Liver (tissue), 9 donors: ENCODE results near the gene CDH4. TPM values are rescaled to one million over a fixed set of nuclear protein-coding genes. Genes with fewer than 3 reads are reported as not detected.

Experiments
- DNase-seq: peaks from one replicate; pipeline ENCODE4 v3.0.0-alpha.2; 2017; ENCODE audit warnings: low spot score
- H3K27ac ChIP-seq, 2 donors: one replicate each; pipeline ENCODE4 v1.7.0; 2013; ENCODE audit warnings: inconsistent platforms in 2 of 2, low read length in 2 of 2, control low read depth in 1 of 2, low read depth in 1 of 2, mild to moderate bottlenecking in 1 of 2
- H3K27me3 ChIP-seq, 4 donors: one replicate each; pipeline versions ENCODE4 v1.6.1 to v1.7.0; 2013; ENCODE audit warnings: low read length in 3 of 4, inconsistent platforms in 1 of 4, mild to moderate bottlenecking in 1 of 4, moderate library complexity in 1 of 4; ENCODE audit not compliant: control insufficient read depth in 4 of 4, insufficient read depth in 4 of 4
- H3K36me3 ChIP-seq, 4 donors: one replicate each; pipeline versions ENCODE4 v1.6.1 to v1.7.0; 2013; ENCODE audit warnings: low read length in 3 of 4, mild to moderate bottlenecking in 3 of 4, low read depth in 1 of 4, moderate library complexity in 1 of 4; ENCODE audit not compliant: control insufficient read depth in 4 of 4, insufficient read depth in 3 of 4
- H3K4me1 ChIP-seq, 4 donors: one replicate each; pipeline versions ENCODE4 v1.6.1 to v1.7.0; 2013; ENCODE audit warnings: low read length in 3 of 4, mild to moderate bottlenecking in 3 of 4, moderate library complexity in 1 of 4; ENCODE audit not compliant: control insufficient read depth in 4 of 4, insufficient read depth in 4 of 4
- H3K4me3 ChIP-seq, 3 donors: one replicate each; pipeline versions ENCODE4 v1.6.1 to v1.7.0; 2013; ENCODE audit warnings: low read length in 3 of 3, control low read depth in 1 of 3, low read depth in 1 of 3, mild to moderate bottlenecking in 1 of 3
- H3K9ac ChIP-seq, 2 donors: one replicate each; pipeline ENCODE4 v1.7.0; 2013; ENCODE audit warnings: low read length in 2 of 2, mild to moderate bottlenecking in 2 of 2, moderate library complexity in 2 of 2, control low read depth in 1 of 2, low read depth in 1 of 2
- H3K9me3 ChIP-seq, 4 donors: one replicate each; pipeline versions ENCODE4 v1.6.1 to v1.7.0; 2013; ENCODE audit warnings: low read length in 3 of 4; ENCODE audit not compliant: control insufficient read depth in 4 of 4
- ATF3 ChIP-seq: IDR thresholded peaks from 2 replicates; pipeline ENCODE4 v1.6.1; 2016; ENCODE audit warnings: antibody characterized with exemption
- CTCF ChIP-seq: fragments of 150-350 bp; IDR thresholded peaks from 2 replicates; pipeline ENCODE4 v1.5.1; 2017; ENCODE audit warnings: improper control_type of control experiment, low read depth, low read length; ENCODE audit not compliant: missing input control
- EGR1 ChIP-seq, 2 donors: IDR thresholded peaks; 2 replicates each; pipeline ENCODE4 v1.6.1; 2016 to 2018; ENCODE audit warnings: antibody characterized with exemption in 2 of 2, low read depth in 2 of 2
- FOXA1 ChIP-seq: IDR thresholded peaks from 2 replicates; pipeline ENCODE4 v1.6.1; 2016; ENCODE audit warnings: antibody characterized with exemption
- FOXA2 ChIP-seq: IDR thresholded peaks from 2 replicates; pipeline ENCODE4 v1.6.1; 2016; ENCODE audit warnings: antibody characterized with exemption
- GABPA ChIP-seq, 2 donors: IDR thresholded peaks in 1 of 2; conservative IDR thresholded peaks in 1 of 2; 2 replicates each; pipeline ENCODE4 v1.6.1; 2016; ENCODE audit warnings: antibody characterized with exemption in 2 of 2, mild to moderate bottlenecking in 1 of 2, moderate library complexity in 1 of 2
- HNF4A ChIP-seq, 2 donors: conservative IDR thresholded peaks; 2 replicates each; pipeline ENCODE4 v1.6.1; 2016; ENCODE audit warnings: antibody characterized with exemption in 2 of 2, mild to moderate bottlenecking in 2 of 2
- HNF4G ChIP-seq: IDR thresholded peaks from 2 replicates; pipeline ENCODE4 v1.6.1; 2016; ENCODE audit warnings: antibody characterized with exemption
- JUND ChIP-seq, 2 donors: IDR thresholded peaks; 2 replicates each; pipeline ENCODE4 v1.6.1; 2016; ENCODE audit warnings: antibody characterized with exemption in 2 of 2
- MAX ChIP-seq: IDR thresholded peaks from 2 replicates; pipeline ENCODE4 v1.6.1; 2016; ENCODE audit warnings: antibody characterized with exemption
- NR2F2 ChIP-seq: IDR thresholded peaks from 2 replicates; pipeline ENCODE4 v1.6.1; 2016; ENCODE audit warnings: antibody characterized with exemption
- RAD21 ChIP-seq, 2 donors: IDR thresholded peaks; 2 replicates each; pipeline ENCODE4 v1.6.1; 2016; ENCODE audit warnings: antibody characterized with exemption in 2 of 2, mild to moderate bottlenecking in 2 of 2
- REST ChIP-seq: IDR thresholded peaks from 2 replicates; pipeline ENCODE4 v1.6.1; 2016; ENCODE audit warnings: antibody characterized with exemption, mild to moderate bottlenecking
- RXRA ChIP-seq, 2 donors: IDR thresholded peaks; 2 replicates each; pipeline ENCODE4 v1.6.1; 2017 to 2018; ENCODE audit warnings: antibody characterized with exemption in 2 of 2, mild to moderate bottlenecking in 1 of 2
- TAF1 ChIP-seq: conservative IDR thresholded peaks from 2 replicates; pipeline ENCODE4 v1.6.1; 2016; ENCODE audit warnings: antibody characterized with exemption, mild to moderate bottlenecking
- YY1 ChIP-seq: IDR thresholded peaks from 2 replicates; pipeline ENCODE4 v1.6.1; 2016; ENCODE audit warnings: antibody characterized with exemption, mild to moderate bottlenecking
- ZBTB33 ChIP-seq: IDR thresholded peaks from 2 replicates; pipeline ENCODE4 v1.6.1; 2016; ENCODE audit warnings: antibody characterized with exemption
- WGBS: extraction: QIAGEN DNeasy Blood & Tissue Kit; methylation state at CpG from one replicate; pipeline ENCODE4 v1.1.7; 2013; 5-methylcytosine and 5-hydroxymethylcytosine counted together
- polyA plus RNA-seq, 2 donors: library from polyadenylated mRNA; stranded (reverse) in 1 of 2; unstranded in 1 of 2; fragments of 200-250 nt in 1 of 2; fragments of >200 nt in 1 of 2; fragmentation: Nextera tagmentation in 1 of 2; extraction: Ambion mirVana in 1 of 2; gene quantifications; one replicate each; pipeline versions ENCODE4 v1.2.1 to v1.2.3, GENCODE V29; 2013 to 2015
- total RNA-seq, 2 donors: library from RNA; depleted of rRNA; stranded (reverse); fragments of >200 nt; gene quantifications; one replicate each; pipeline ENCODE4 v1.2.3, GENCODE V29; 2014
- donor health status: healthy.
- donor health status: healthy.
- donor health status: healthy.
- donor health status: healthy.
- donor health status: healthy.

CDH4 gene
- total and polyA plus RNA-seq, 4 donors = 0.03 to 0.25 (median 0.19) TPM; not detected in 1

- WGBS = 74% methylated on average over 21 of the region's 21 CpGs
- no peaks in the 10 kb centered on the region for H3K9me3 ChIP-seq
- peaks cover 0 to 6% (median 1%) of the 10 kb centered on the region in 4 donors for H3K27me3 ChIP-seq
- no peak for TF ChIP-seq RXRA (IDR thresholded peaks at IDR 0.05)
- no peak for TF ChIP-seq REST
- no peak for TF ChIP-seq HNF4A (conservative IDR thresholded peaks at IDR 0.05)
- TF ChIP-seq RAD21 (IDR thresholded peaks at IDR 0.05) = no peak
- TF ChIP-seq ZBTB33 = no peak
- no peak for TF ChIP-seq TAF1
- TF ChIP-seq JUND (IDR thresholded peaks at IDR 0.05) = no peak
- no peak for TF ChIP-seq CTCF
- no peak for TF ChIP-seq ATF3
- TF ChIP-seq GABPA (IDR thresholded peaks at IDR 0.05 in 1 of 2, conservative IDR thresholded peaks at IDR 0.05 in 1 of 2) = no peak
- no peak for TF ChIP-seq FOXA2
- no peak for TF ChIP-seq FOXA1
- no peak for TF ChIP-seq EGR1 (IDR thresholded peaks at IDR 0.05; ENCODE audit: low read depth in 2 of 2)
- TF ChIP-seq NR2F2 = no peak
- no peak for TF ChIP-seq HNF4G
- TF ChIP-seq YY1 = no peak
- no peak for TF ChIP-seq MAX
- H3K9ac ChIP-seq = no peak overlapping the region
- DNase-seq = no peak
- no peak overlapping the region for H3K27ac ChIP-seq
- H3K36me3 ChIP-seq = no peaks in the 10 kb centered on the region
- H3K4me3 ChIP-seq = no peak overlapping the region
- no peaks in the 10 kb centered on the region for H3K4me1 ChIP-seq
Measured at GRCh38 chr20:61301711-61302525, 49.9 kb downstream of the CDH4 start.
